Activated CD4-positive, alpha-beta T cell treated with anti-CD3 and anti-CD28 coated beads, Interleukin-2, amount 50 U/mL, for 16 hours (primary cell): ENCODE results near the gene FSD2.

Experiments
- DNase-seq: peaks from one replicate; pipeline ENCODE4 v3.0.0-alpha.2; 2020

FSD2 gene, protein sequence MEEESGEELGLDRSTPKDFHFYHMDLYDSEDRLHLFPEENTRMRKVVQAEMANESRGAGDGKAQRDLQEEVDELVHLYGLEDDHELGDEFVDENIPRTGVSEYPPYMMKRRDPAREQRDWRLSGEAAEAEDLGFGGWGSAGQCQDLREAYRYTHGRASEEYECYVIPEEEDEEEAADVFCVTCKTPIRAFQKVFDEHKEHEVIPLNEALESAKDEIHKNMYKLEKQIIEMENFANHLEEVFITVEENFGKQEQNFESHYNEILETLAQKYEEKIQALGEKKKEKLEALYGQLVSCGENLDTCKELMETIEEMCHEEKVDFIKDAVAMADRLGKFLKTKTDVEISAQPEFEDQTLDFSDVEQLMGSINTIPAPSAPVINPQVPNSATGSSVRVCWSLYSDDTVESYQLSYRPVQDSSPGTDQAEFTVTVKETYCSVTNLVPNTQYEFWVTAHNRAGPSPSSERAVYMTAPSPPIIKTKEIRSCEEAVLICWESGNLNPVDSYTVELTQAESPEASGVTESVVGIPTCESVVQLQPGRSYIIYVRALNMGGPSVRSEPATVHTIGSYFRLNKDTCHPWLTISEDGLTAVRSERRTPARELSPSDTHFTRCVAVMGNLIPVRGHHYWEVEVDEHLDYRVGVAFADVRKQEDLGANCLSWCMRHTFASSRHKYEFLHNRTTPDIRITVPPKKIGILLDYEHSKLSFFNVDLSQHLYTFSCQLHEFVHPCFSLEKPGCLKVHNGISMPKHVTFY

DNA sequence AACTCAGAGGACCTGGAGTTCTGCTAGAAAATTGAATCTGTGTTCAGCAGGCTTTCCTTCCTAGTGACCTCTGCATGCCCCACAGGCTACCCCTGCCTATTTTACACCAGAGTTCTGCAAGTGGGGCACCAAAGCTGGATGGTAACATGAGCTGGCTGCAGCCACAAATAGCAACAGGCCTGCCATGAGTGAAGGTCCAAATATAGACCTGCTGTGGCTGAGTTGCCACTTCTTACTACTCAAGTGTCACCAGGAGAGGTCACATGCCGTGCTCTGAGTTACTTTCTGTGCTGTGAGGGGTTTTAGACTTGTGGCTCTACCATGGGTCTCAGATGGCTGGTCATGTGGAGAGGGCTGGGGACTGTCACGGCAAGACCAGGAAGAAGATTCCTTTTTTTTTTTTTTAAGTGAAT, at the start of gene FSD2:
FSD2 (minus strand) TSS at position 76 of the 413 bp plus-strand sequence. CDS start 18,679 bp downstream, outside the sequence.
- DNase-seq = no peak

DNA sequence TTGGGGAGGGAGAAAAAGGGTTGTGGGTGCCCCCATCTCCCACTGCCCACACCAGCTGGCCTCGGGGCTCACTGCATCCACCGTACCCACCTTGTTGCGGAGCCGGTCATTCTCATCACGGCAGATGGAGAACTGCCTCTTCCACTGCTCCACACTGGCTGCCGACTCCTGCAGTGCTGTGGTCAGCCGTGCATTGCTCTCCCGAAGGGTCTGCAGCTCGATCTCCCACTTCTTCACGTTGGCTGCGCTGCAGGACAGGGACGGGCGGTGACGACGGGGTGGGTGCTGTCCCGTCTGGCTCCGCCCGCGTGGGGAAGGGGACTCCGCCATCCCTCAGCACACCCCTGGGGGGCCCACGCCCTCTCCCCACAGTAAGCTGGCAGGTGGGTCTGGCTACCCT, 48.7 kb upstream of the FSD2 start:
- DNase-seq = no peak

DNA sequence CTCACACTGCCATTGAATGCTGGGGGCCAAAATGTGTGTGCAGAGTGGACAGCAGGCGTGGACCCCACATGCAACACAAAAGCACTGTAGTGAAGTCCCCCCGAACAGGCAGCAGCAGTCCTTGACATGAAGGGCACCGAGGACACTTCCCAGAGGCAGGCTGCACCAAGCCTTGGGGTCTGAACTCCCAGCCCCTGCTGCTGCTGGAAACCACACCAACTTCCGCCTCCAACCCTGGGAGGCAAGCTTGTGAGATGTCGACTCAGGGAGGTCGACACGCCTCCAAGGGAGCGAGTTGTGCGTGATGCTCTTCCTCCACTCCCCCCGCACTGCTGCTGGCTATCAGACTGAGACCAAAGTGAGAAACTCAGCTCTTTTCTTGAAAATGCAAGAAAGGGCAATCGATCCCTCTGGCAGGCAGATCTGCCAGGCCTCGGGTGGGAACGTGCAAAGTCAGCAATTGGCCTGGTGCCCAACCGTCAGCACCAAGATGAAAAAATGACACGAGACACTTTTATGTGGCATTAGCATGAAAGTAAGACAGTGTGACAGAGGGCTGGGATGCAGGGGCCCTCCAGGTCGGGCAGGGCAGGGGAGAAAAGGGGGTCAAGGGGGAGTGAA, 47.2 kb upstream of the FSD2 start:
- DNase-seq = no peak

DNA sequence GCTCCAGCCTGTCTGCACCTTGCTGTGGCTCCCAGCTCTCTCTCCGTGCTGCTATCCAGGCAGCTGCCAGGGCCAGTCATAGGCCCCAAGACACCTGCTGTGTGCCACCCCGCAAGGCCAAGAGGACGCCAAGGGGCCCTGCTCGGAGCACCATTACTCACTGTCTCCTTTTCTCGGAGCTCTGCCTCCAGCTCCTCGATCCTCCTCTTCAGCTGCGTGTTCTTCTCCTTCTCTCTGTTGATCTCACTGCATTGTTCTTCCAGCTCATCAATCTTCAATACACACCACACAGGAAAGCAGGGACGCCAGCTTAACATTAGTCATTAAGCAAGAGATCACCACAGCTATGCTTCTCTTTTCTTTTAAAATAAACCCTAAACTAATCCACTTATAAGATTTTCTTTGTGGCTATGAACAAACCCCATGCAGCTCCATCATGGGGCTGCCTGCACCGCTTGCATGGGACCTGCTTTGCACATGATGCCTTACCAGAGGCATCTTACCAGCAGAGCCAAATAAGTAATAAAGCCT, 46.2 kb upstream of the FSD2 start:
- DNase-seq = no peak

DNA sequence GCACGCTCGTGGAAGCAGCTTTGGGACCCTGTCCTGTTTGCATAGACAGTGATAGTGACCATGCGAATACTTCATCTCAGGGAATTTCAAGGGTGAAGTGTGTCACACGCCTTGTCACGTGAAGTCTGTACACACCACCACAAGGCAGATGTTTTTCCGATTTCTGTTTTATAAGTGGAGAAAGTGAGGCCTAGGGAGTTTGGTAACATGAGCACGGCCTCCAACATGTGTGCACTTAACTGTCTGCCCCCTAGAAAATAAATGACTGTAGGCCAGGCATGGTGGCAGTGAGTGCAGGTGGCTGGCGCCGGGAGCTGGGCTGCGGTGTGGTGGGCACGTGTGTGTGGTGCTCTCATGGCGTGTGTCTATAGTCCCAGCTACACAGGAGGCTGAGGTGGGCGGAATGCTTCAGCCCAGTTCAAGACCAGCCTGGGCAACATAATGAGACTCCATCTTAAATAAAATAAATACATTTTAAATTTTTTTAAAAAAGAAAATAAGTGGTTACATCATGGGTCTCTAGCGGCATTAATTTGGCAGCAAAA, 45.5 kb upstream of the FSD2 start:
- DNase-seq = no peak

DNA sequence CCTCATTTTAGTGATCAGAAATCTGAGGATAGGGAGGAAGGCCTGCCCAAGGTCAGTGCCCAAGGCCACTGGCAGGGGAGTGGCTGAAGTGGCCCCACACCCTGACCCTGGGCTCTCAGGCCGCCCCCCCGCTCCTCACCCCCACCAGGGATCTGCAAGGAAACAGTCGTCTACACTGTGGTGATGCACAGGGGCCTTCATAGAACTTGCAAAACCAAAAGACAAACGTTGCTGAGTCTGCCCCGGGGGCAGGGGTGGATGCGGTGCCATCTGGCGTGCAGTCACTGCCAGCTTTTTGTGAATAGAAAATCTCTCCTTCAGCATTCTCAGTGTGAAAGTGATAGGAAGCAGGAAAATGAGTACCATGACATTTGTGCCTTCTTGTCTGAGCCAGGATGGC, 44.9 kb upstream of the FSD2 start:
- DNase-seq = no peak

DNA sequence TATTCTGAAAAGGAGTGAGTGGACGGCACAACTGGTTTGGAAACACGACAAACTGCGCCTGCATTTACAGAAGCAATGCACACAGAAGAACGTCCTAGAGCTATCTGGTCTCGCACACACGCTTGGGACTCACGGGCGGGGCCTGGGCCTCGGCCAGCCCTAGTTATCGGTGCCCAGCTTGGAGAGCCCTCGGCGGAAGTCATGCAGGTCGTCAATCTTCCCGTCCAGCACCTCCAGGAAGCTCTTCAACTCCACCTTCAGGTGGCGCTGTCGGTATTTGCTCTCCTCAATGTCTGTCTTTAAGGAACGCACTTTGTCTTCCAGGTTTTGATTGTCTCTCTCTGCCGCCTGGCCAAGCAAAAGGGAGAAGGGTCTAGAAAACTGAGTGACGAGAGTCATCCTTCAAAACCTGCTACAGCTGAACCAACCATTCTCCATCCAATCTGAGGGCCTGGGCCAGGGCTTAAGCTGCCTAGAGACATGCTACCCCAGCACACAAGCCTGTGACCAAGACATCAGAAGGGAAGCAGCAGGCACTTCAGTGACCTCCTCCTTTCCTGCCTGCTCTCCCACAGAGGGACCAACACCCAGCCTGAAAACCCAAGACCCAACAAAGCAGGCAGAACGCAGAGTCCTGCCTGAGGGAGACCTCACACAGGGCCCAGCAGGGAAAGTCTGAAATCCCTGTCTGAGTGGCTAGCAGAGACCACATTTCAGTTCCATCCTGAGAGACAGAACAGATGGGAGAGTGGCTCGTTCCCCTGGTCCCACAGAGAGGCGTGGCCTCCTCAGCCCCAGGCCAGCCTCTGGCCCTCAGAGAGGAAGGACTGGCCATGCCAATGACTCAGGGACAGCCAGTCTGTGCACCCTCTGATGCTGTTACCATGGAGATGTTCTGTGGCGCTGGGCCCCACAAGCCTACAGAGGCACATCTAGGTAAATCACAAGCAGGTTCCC, 44.0 kb upstream of the FSD2 start:
- DNase-seq = peak; percentile 63

DNA sequence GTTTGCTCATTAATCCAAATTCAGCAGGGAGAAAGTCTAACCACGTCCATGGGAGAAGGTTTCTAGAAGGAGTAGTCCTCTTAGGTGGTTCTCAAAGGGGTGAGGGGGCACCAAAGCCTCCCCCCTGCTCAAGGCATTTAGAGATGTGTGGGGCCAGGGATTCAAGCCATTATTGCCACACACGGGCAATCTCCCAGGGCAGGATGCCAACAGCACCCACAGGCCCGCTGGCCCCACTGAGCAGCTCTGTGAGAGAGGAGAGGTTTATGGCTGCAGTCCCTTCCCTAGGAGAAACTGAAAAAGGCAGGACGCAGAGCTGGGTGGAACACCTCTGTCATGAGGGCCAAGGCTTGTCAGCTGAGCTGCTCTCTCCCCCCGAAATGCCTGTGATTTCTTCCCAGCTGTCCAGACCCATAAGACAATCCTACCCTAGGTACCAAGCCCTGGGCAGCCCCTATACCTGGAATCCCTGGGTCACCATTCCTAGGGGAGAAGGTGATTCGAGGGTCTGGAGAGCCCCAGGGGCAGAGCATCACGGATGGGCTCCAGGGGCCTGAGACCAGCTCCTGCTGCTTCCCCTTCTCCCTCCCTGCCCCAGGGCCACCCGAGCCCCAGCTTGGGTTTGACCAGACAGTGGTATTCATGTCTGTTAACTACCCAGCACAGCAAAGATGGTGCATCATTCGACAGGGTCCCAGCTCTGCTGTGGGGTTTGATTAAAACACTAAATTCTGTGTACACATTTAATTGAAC, 42.5 kb upstream of the FSD2 start:
- no peak for DNase-seq

DNA sequence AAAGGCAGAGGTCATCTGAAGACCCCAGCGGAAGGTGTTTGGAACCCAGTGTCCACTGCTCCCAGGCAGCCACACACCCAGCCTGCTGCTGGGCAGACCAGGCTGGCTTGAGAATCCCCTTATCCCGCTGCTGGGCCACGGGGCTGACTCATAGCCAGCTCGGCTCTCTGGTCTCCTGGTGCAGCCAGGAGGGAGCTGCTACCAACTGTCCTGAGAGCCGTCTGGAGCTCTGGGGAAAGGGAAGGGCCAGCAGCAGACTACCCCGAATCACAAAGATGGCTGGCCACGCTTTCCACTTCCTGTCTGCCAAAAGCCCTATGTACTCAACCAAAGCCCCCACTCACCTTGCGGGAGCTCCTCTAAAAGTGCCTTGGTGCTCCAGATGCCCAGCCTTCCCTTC, 41.8 kb upstream of the FSD2 start:
- DNase-seq = no peak

DNA sequence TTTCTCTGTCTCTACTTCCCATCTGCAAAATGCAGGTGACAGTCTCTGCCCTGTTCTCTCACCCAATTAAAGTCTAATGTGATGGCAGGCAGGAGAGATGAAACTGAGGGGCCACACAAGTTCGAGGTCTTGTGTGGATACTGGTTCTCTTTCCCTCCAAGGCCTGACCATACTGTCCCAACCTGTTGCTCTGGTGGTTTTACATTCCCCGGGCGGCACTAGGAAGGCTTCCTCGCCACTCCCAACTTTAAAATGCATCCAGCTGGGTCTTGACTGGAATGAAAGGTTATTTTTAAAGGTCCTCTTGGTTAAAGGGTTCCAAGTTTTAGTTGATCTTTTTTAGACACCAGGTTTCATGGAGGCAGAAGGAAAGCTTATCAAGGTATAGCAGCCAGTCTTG, 40.8 kb upstream of the FSD2 start:
- no peak for DNase-seq

DNA sequence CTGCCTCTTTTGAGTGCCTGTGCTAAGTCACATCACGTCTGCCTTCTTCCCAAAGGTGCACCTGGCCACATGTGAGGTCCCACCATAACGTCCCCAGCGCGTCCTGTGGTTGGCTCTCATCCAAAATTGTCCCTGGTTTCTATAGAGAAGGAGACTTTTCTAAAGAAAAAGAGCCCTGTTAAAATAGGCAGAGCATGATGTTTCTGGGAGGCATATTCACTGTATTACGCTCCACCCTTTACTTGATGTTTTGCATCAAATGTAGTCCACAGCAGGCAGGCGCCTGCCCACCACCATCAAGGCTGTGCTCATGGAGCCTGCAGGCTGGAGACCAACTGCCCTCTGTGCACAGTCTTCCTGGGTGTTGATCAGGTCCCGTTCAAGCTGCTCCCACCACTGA, 39.8 kb upstream of the FSD2 start:
- DNase-seq = no peak

DNA sequence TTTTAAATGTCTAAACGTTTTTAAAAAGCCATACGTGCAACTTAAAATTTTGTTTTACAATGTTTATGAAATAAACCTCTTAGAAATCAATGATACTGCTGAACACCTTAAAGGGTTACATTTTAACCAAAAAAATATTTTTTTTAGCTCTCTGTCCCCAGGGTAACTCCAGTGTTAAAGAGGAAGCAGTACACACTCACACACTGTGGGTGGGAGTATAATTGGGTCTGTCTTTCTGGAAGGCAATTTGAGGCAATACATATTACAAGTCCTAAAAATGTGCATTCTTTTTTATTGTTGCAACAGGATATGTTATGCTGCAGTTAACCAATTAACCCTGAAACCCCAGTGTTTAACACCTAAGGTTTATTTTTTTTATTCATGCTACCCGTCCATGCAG, 37.7 kb upstream of the FSD2 start:
- no peak for DNase-seq

DNA sequence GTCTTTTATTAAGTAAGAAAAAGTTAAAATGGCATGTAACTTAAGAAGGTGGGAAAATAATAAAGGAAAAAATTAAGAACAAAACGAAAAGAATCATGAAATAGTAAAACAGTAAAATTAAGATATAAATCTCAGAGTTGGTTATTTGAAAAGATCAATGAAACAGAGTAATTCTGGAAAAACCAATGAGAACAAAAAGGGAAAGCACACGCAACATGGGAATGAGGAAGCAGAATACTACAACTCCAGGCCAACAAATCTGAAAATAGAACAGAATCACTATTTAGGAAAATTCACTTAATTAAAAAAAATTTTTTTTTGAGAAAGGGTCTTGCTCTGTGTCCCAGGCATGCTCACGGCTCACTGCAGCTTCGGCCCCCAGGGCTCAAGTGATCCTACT, 34.3 kb upstream of the FSD2 start:
- no peak for DNase-seq

DNA sequence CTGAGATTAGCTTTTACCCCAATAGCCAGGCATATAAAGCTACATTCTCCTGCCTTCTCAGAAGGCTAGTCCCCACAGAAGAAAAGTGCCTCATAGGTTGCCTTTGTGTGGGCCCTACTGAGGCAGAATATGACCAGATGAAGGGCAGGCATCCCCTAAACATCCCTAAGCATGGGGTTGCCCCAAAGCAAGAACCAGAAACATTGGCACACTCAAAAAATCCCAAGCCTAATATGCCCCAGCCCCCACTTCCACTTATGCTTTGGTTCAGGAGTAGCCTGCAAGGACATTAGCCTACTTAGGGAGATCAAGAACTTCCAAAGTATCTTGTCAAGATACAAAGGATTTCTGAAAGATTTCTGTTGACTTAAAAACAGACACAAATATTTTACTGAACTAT, 33.3 kb upstream of the FSD2 start:
- no peak for DNase-seq

DNA sequence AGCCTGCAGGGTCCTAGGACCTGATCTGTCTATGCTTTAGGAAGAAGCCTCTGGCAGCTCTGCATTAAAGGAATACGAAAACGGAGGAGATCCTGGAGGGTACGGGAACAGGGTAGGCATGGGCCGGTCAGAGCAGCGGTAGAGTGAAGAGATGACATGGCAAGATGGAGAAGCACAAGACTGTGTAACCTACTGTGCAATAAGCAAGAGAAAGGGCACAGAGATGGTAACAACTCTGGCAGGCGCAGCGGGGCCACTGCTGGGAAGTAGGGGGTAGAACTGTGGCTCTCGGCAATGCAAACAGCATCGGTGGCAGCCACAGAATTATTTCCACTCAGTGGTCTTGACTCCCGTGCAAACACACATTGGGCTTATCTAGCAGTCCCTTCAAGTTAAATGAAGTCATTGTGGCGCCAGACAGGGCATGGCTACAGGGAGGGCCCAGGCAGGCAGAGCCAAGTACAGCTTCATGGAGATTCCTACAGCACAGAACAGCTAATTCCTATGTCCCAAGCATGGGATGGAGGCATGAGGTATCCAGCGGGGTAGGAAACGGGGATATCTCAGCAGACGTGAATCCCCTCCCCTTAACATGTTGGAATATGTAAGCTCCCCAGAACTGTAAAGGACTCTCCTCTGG, 32.3 kb upstream of the FSD2 start:
- DNase-seq = no peak

DNA sequence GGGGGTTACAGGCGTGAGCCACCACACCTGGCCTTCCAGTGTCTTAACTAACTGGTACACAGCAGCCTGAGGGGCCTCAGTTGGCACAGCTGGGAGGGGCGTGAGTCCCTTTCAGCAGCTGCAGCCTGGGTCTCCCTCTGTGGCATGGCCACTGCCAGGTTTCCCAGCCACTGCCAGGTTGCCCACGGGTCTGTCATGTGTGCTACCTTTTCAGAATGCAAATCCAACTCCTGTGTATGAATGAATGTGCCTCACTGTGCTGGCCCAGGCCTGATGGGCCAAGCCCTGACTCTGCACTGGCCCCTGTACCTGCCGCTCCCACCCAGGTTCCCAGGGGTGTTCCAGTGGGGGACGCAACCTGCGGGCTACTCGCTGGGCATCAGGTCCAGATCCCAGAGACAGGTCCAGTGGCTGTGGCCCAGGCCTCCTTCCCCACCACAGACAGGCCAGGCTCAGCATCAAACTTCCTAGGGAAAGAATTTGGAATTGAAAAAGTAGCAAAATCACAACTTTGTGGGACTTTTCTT, 29.6 kb upstream of the FSD2 start:
- no peak for DNase-seq

DNA sequence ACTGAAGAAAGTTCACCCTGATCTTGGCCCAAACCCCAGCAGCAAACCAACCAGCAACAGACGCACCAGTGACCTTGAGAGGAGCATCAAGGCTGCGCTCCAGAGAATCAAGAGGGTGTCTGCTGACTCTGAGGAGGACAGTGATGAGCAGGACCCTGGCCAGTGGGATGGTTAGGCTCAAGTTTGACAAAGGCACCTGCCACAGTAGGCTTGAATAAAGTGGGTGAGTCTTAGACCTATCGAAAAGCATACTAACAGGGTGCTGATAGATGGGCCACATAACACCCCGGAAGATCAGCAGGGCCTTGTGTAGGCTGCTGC, 27.5 kb upstream of the FSD2 start:
- DNase-seq = no peak

DNA sequence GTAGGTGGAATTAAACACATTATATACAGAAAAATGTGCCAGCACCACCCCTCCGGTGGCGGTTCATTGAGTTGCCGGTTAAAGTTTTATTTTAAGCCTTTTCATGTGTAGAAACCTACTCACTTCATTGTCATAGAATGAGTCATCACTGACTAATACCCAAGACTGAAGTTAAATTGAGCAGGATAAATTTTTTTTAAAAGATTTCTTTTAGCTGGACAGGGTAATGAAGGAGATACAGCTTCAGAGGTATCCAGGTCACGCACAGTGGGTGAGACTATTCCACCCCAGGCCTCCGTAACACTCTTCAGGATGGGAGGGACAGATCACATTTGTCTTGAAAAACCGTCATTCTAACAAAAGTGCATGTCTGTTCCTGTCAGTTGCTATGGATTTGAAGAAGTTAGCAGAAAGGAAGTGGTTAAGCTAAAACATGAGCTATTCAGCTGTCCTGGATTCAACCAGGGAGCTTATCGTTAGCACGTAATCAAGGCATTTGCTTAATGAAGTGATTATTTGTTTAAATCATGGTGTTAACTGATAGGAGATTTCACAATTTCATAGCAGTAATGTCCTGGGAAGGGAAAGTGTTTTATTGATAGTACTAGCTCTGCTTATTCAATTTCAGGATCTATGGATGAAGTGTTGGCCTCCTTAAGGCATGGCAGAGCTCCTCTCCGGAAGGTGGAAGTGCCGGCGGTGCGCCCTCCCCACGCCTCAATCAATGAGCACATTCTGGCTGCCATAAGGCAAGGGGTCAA, 26.9 kb upstream of the FSD2 start:
- DNase-seq = peak; percentile 83

DNA sequence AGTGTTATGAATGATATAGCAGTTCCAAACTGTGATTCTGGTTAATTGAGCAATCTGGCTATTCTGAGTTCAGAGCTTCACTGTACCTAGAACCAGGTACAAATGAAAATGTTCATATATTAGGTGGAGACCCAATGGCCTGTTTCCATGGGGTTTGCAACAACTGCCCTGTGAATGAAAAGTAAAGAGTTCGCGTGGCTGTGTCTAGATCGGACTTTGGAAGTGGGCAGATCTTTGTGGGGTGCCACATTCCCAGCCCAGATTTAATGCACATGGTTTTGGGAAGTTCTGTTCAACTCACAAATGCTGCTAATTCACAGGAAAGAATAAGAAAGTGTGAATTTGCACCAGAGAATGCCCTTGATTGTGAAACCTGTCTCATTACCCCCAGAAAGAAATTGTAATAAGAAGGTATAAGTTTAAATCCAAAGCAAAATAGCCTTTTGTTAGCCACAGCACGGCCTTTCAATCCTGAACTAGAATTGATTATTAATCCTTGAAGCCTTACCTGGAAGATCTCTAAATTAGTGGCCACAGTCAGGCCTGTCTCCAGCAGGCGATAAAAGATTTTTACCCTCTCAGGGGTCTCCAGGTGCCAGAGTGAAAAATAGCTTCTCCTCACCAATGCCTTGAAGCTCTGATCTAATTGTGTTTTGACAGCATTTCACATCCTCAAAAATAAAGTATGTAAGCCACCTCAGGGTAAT, 26.2 kb upstream of the FSD2 start:
- DNase-seq = no peak
